Measurements from ENCODE around the gene TET1. TPM values are rescaled to one million over a fixed set of nuclear protein-coding genes. Genes with fewer than 3 reads are reported as not detected.
"Not testable (repeated sequence)": the region's sequence is repeated elsewhere in the genome, so short reads cannot be mapped to it uniquely, and the experiment has no call there.

TET1 gene
- total and polyA plus RNA-seq, 2 experiments from 2014 or later, result 37.2 to 90.5 TPM

GRCh38 chr10:68633816-68634466 is 73.8 kb downstream of the TET1 start (continued):
- TF ChIP-seq ETS1 (IDR thresholded peaks at IDR 0.05), result no peak
- TF ChIP-seq CTCF (conservative IDR thresholded peaks at IDR 0.05; ENCODE audit: low read depth in 2 of 2), result no peak
- TF ChIP-seq ZNF114 (CRISPR knock-in tag; IDR thresholded peaks at IDR 0.05), result no peak

GRCh38 chr10:68636335-68636734 is 76.2 kb downstream of the TET1 start:
- Histone ChIP-seq H3K4me1 (ENCODE audit: insufficient read depth) (no peaks in the 10 kb centered on the region), H3K4me2 (no peak overlapping the region), H3K27me3 (ENCODE audit: insufficient read depth) (no peaks in the 10 kb centered on the region), H2AFZ (no peak overlapping the region), H3K9me2 (ENCODE audit: insufficient read depth) (no peaks in the 10 kb centered on the region), H3K27ac (ENCODE audit: low read depth) (peak overlapping the region; percentile 14), H3K4me3 (no peak overlapping the region), H3F3A (replicated peaks; ENCODE audit: low read depth) (no peaks in the 10 kb centered on the region), H3K36me3 (ENCODE audit: insufficient read depth) (no peaks in the 10 kb centered on the region), H4K20me1 (replicated peaks; ENCODE audit: insufficient read depth) (peaks cover 8% of the 10 kb centered on the region), H3K79me2 (replicated peaks; ENCODE audit: insufficient read depth) (peaks cover 63% of the 10 kb centered on the region)
- Mint-ChIP-seq H3K9me3 (no peaks in the 10 kb centered on the region), H3K4me1 (peaks cover 6% of the 10 kb centered on the region; the same call in 2 of the 3 replicates), H3K27me3 (ENCODE audit: insufficient read depth, low read depth, poor library complexity) (peaks cover 1% of the 10 kb centered on the region), H3K27ac (no peak overlapping the region), H3K4me3 (no peak overlapping the region), H3K36me3 (ENCODE audit: low read depth) (peaks cover 38% of the 10 kb centered on the region; the same call in 2 of the 3 replicates)
- TF ChIP-seq ZNF462 (CRISPR knock-in tag; IDR thresholded peaks at IDR 0.05) (no peak), CREB1 (CRISPR knock-in tag; IDR thresholded peaks at IDR 0.05; ENCODE audit: low read depth) (no peak), STAT1 (IDR thresholded peaks at IDR 0.05; ENCODE audit: unreplicated experiment) (no peak), ZNF331 (CRISPR knock-in tag; IDR thresholded peaks at IDR 0.05; ENCODE audit: low read depth) (no peak), EZH2phosphoT487 (IDR thresholded peaks at IDR 0.05; ENCODE audit: unreplicated experiment) (no peak), ZNF114 (CRISPR knock-in tag; IDR thresholded peaks at IDR 0.05) (no peak), POLR2AphosphoS5 (IDR thresholded peaks at IDR 0.05; ENCODE audit: low read depth) (no peak)
- peak; percentile 31; the same call in 2 of the 3 replicates for ATAC-seq
- DNase-seq (ENCODE audit: low spot score), result no peak

GRCh38 chr10:68643550-68643949 is 83.4 kb downstream of the TET1 start:
- H3K4me2 ChIP-seq; H3K36me3 ChIP-seq (ENCODE audit: insufficient read depth); H3K4me3 Mint-ChIP-seq; H3K27ac Mint-ChIP-seq; DNase-seq (ENCODE audit: low spot score); H3K4me1 Mint-ChIP-seq; ATAC-seq; H2AFZ ChIP-seq; H3K4me3 ChIP-seq; H3K27me3 ChIP-seq (ENCODE audit: insufficient read depth); H3K4me1 ChIP-seq (ENCODE audit: insufficient read depth); H3K9me3 Mint-ChIP-seq; H3K27me3 Mint-ChIP-seq (ENCODE audit: insufficient read depth, low read depth, poor library complexity); H3K9me2 ChIP-seq (ENCODE audit: insufficient read depth); H3K27ac ChIP-seq (ENCODE audit: low read depth): not testable (repeated sequence)
- peaks cover 72% of the 10 kb centered on the region for H3K79me2 ChIP-seq (replicated peaks; ENCODE audit: insufficient read depth)
- H4K20me1 ChIP-seq (replicated peaks; ENCODE audit: insufficient read depth), result peaks cover 15% of the 10 kb centered on the region
- peaks cover 17% of the 10 kb centered on the region; the same call in 1 of the 2 replicates for H3F3A ChIP-seq (replicated peaks; ENCODE audit: low read depth)
- H3K36me3 Mint-ChIP-seq (ENCODE audit: low read depth), result peaks cover 48% of the 10 kb centered on the region

Measured in GM23338 (cell line).